ACC112 (cell line): Measurements from ENCODE around the gene DNAAF1.

ENCODE experiments used
- H2AFZ ChIP-seq: fragments of 200-600 bp; sonication (generic); one replicate; pipeline ENCODE4 v1.6.0; 2017; ENCODE audit warnings: antibody characterized with exemption, low read length; ENCODE audit not compliant: unreplicated experiment
- H3K27ac ChIP-seq: fragments of 200-600 bp; sonication (generic); 2 replicates; pipeline ENCODE4 v1.5.1; 2014; ENCODE audit warnings: low read depth, mild to moderate bottlenecking, antibody characterized with exemption, low read length, moderate library complexity
- H3K27me3 ChIP-seq: fragments of 200-600 bp; sonication (generic); 2 replicates; pipeline ENCODE4 v1.6.1; 2014; ENCODE audit warnings: mild to moderate bottlenecking, antibody characterized with exemption, low read length, moderate library complexity, mixed read lengths; ENCODE audit not compliant: insufficient read depth
- H3K36me3 ChIP-seq: fragments of 200-600 bp; sonication (generic); 2 replicates; pipeline ENCODE4 v1.6.1; 2016; ENCODE audit warnings: mild to moderate bottlenecking, antibody characterized with exemption, low read length, moderate library complexity, mixed read lengths; ENCODE audit not compliant: insufficient read depth
- H3K4me1 ChIP-seq: fragments of 200-600 bp; sonication (generic); one replicate; pipeline ENCODE4 v1.6.1; 2016; ENCODE audit warnings: low read length, mixed read lengths; ENCODE audit not compliant: insufficient read depth, unreplicated experiment, control insufficient read depth
- H3K4me3 ChIP-seq: fragments of 200-600 bp; sonication (generic); 2 replicates; pipeline ENCODE4 v1.5.1; 2014; ENCODE audit warnings: mild to moderate bottlenecking, low read depth, low read length
- H3K79me2 ChIP-seq: fragments of 200-600 bp; sonication (generic); one replicate; pipeline ENCODE4 v1.6.0; 2016; ENCODE audit warnings: low read length; ENCODE audit not compliant: control insufficient read depth, unreplicated experiment, insufficient read depth

DNAAF1 gene

GRCh38 chr16:84124257-84125073, 20.6 kb upstream of the DNAAF1 start:
- H3K27ac ChIP-seq = no peak overlapping the region
- H3K4me3 ChIP-seq = no peak overlapping the region
- H3K79me2 ChIP-seq = no peaks in the 10 kb centered on the region
- H3K36me3 ChIP-seq = 0 out of 2 replicates have a peak, but pooled peaks cover 1% of the 10 kb centered on the region
- H2AFZ ChIP-seq = no peak overlapping the region
- no peaks in the 10 kb centered on the region for H3K27me3 ChIP-seq
- no peaks in the 10 kb centered on the region for H3K4me1 ChIP-seq

- Histone ChIP-seq H2AFZ (no peak overlapping the region), H3K27ac (no peak overlapping the region), H3K36me3 (0 out of 2 replicates have a peak, but pooled peaks cover 9% of the 10 kb centered on the region), H3K4me3 (no peak overlapping the region), H3K79me2 (peaks cover under 1% of the 10 kb centered on the region), H3K27me3 (no peaks in the 10 kb centered on the region), H3K4me1 (no peaks in the 10 kb centered on the region)
These were observed 14.0 kb upstream of the DNAAF1 start for GRCh38 chr16:84131117-84131516.

- no peak overlapping the region for H3K27ac ChIP-seq
- H3K4me3 ChIP-seq = no peak overlapping the region
These were observed 12.4 kb upstream of the DNAAF1 start for GRCh38 chr16:84132527-84133285.

GRCh38 chr16:84136331-84137125, 8.6 kb upstream of the DNAAF1 start:
- Histone ChIP-seq H3K79me2 (peaks cover 16% of the 10 kb centered on the region), H3K4me1 (no peaks in the 10 kb centered on the region)

More at GRCh38 chr16:84132527-84133285, 12.4 kb upstream of the DNAAF1 start:
- 0 out of 2 replicates have a peak, but pooled peaks cover 9% of the 10 kb centered on the region for H3K36me3 ChIP-seq
- H3K4me1 ChIP-seq = no peaks in the 10 kb centered on the region
- no peak overlapping the region for H2AFZ ChIP-seq
- no peaks in the 10 kb centered on the region for H3K27me3 ChIP-seq
- peaks cover 10% of the 10 kb centered on the region for H3K79me2 ChIP-seq

GRCh38 chr16:84137287-84137686, 7.8 kb upstream of the DNAAF1 start:
- Histone ChIP-seq H3K4me3 (no peak overlapping the region), H3K4me1 (no peaks in the 10 kb centered on the region), H3K27ac (no peak overlapping the region), H3K36me3 (no peaks in the 10 kb centered on the region), H2AFZ (no peak overlapping the region), H3K79me2 (peaks cover 21% of the 10 kb centered on the region), H3K27me3 (no peaks in the 10 kb centered on the region)

More at GRCh38 chr16:84136331-84137125, 8.6 kb upstream of the DNAAF1 start:
- H2AFZ ChIP-seq = no peak overlapping the region
- H3K36me3 ChIP-seq = no peaks in the 10 kb centered on the region
- H3K27ac ChIP-seq = no peak overlapping the region
- no peaks in the 10 kb centered on the region for H3K27me3 ChIP-seq
- no peak overlapping the region for H3K4me3 ChIP-seq

GRCh38 chr16:84137769-84138357, 7.2 kb upstream of the DNAAF1 start:
- Histone ChIP-seq H3K27me3 (no peaks in the 10 kb centered on the region), H3K4me1 (no peaks in the 10 kb centered on the region)

GRCh38 chr16:84138500-84138823, 6.6 kb upstream of the DNAAF1 start:
- Histone ChIP-seq H3K27ac (no peak overlapping the region), H3K79me2 (peaks cover 31% of the 10 kb centered on the region), H3K4me3 (no peak overlapping the region), H3K27me3 (no peaks in the 10 kb centered on the region), H3K36me3 (no peaks in the 10 kb centered on the region), H2AFZ (no peak overlapping the region), H3K4me1 (no peaks in the 10 kb centered on the region)

More at GRCh38 chr16:84137769-84138357, 7.2 kb upstream of the DNAAF1 start:
- no peak overlapping the region for H2AFZ ChIP-seq
- peaks cover 25% of the 10 kb centered on the region for H3K79me2 ChIP-seq
- no peak overlapping the region for H3K27ac ChIP-seq
- H3K4me3 ChIP-seq = no peak overlapping the region
- H3K36me3 ChIP-seq = no peaks in the 10 kb centered on the region

- Histone ChIP-seq H3K27ac (no peak overlapping the region), H3K79me2 (peaks cover 32% of the 10 kb centered on the region), H3K4me1 (no peaks in the 10 kb centered on the region), H2AFZ (no peak overlapping the region), H3K36me3 (no peaks in the 10 kb centered on the region), H3K4me3 (no peak overlapping the region), H3K27me3 (no peaks in the 10 kb centered on the region)
These were observed 6.1 kb upstream of the DNAAF1 start for GRCh38 chr16:84138824-84139627.

- Histone ChIP-seq H3K27ac (no peak overlapping the region), H3K79me2 (peaks cover 32% of the 10 kb centered on the region), H2AFZ (no peak overlapping the region), H3K27me3 (no peaks in the 10 kb centered on the region), H3K4me1 (no peaks in the 10 kb centered on the region), H3K36me3 (no peaks in the 10 kb centered on the region), H3K4me3 (no peak overlapping the region)
These were observed 5.4 kb upstream of the DNAAF1 start for GRCh38 chr16:84139628-84140258.
